PFSK-1 (cell line): ENCODE results near the gene ERGIC1.

Source experiments
- FOXP2 ChIP-seq: optimal IDR thresholded peaks from 2 replicates; pipeline ENCODE3; 2011; ENCODE audit warnings: borderline replicate concordance, control low read depth, inconsistent platforms; ENCODE audit not compliant: insufficient read depth; ENCODE audit errors: extremely low read length, extremely low read depth
- POLR2AphosphoS5 ChIP-seq: IDR thresholded peaks from 2 replicates; pipeline ENCODE4 v1.6.1; 2012; ENCODE audit warnings: low read depth, mild to moderate bottlenecking, control low read depth, low read length, moderate library complexity
- REST ChIP-seq, 2 experiments: IDR thresholded peaks; 2 replicates each; pipeline versions ENCODE4 v1.6.1 to v1.8.0; 2011 to 2012; ENCODE audit warnings: low read depth in 2 of 2, low read length in 2 of 2, control low read depth in 1 of 2, inconsistent platforms in 1 of 2, mild to moderate bottlenecking in 1 of 2, moderate library complexity in 1 of 2; ENCODE audit not compliant: insufficient read depth in 1 of 2
- SIN3A ChIP-seq: IDR thresholded peaks from 2 replicates; pipeline ENCODE4 v1.6.1; 2012; ENCODE audit warnings: mild to moderate bottlenecking, low read length, moderate library complexity, borderline replicate concordance; ENCODE audit not compliant: insufficient read depth
- TAF1 ChIP-seq: IDR thresholded peaks from 2 replicates; pipeline ENCODE4 v1.6.1; 2012; ENCODE audit warnings: low read length, control low read depth, borderline replicate concordance; ENCODE audit not compliant: insufficient read depth

ERGIC1 gene

GRCh38 chr5:172821340-172821985 lies 12.6 kb upstream of the ERGIC1 start:
- no peak for TF ChIP-seq TAF1
- no peak for TF ChIP-seq FOXP2
- no peak for TF ChIP-seq SIN3A
- TF ChIP-seq POLR2AphosphoS5 = no peak
- no peak for TF ChIP-seq REST (IDR thresholded peaks at IDR 0.05; ENCODE audit: insufficient read depth in 1 of 2, low read depth in 2 of 2, low read length in 2 of 2)

GRCh38 chr5:172823840-172824362 lies 10.2 kb upstream of the ERGIC1 start:
- TF ChIP-seq POLR2AphosphoS5 (no peak), REST (IDR thresholded peaks at IDR 0.05; ENCODE audit: insufficient read depth in 1 of 2, low read depth in 2 of 2, low read length in 2 of 2) (no peak), TAF1 (no peak), SIN3A (no peak), FOXP2 (no peak)

- TF ChIP-seq POLR2AphosphoS5 = no peak
- TF ChIP-seq TAF1 = no peak
- no peak for TF ChIP-seq REST (IDR thresholded peaks at IDR 0.05; ENCODE audit: insufficient read depth in 1 of 2, low read depth in 2 of 2, low read length in 2 of 2)
- no peak for TF ChIP-seq FOXP2
- no peak for TF ChIP-seq SIN3A
Measured at GRCh38 chr5:172825610-172826204, 8.3 kb upstream of the ERGIC1 start.

GRCh38 chr5:172827841-172828240 lies 6.2 kb upstream of the ERGIC1 start:
- TF ChIP-seq REST (IDR thresholded peaks at IDR 0.05; ENCODE audit: insufficient read depth in 1 of 2, low read depth in 2 of 2, low read length in 2 of 2) (no peak), SIN3A (no peak), POLR2AphosphoS5 (no peak), TAF1 (no peak), FOXP2 (no peak)
